ENCODE data around the gene GPR107. TPM values are rescaled to one million over a fixed set of nuclear protein-coding genes. Genes with fewer than 3 reads are reported as not detected.

Gene GPR107
- total RNA-seq, 4 donors from 2014 or later = 19.9 to 34.7 (median 30.8) TPM

DNA sequence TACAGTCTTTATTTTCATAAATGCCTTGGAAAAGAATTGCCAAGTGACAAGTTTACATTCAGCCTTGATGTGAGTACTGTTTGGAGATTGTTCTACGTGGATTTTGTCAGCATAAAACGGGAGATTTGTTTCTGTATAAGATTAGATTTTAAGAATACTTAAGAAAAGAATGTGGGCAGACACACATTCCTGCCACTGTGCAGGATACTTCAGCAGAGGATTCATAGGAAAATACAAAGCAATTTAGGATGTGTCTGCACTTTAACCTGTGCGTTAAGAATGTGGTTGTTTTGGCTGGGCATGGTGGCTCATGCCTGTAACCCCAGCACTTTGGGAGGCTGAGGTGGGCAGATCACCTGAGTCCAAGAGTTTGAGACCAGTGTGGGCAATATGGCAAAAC is 37.2 kb downstream of the GPR107 start:
- WGBS = 64% methylated on average over 3 of the region's 3 CpGs
- H3K36me3 ChIP-seq = peaks cover 12 to 88% (median 78%) of the 10 kb centered on the region in 4 donors
- H3K27ac ChIP-seq (replicated peaks in 1 of 4) = peak overlapping the region in 2 of 4 donors; percentile 1 to 39
- intact Hi-C loops (cut with DNase I) = no loop called here
- H3K4me3 ChIP-seq = no peak overlapping the region
- H3K4me1 ChIP-seq = no peaks in the 10 kb centered on the region
- DNase-seq (ENCODE audit: extremely low spot score) = no peak
- TF ChIP-seq POLR2AphosphoS5 (IDR thresholded peaks at IDR 0.05) (no peak), POLR2A (IDR thresholded peaks at IDR 0.05; ENCODE audit: low read depth) (no peak), EP300 (IDR thresholded peaks at IDR 0.05) (no peak)
- TF ChIP-seq, protein P1, sequence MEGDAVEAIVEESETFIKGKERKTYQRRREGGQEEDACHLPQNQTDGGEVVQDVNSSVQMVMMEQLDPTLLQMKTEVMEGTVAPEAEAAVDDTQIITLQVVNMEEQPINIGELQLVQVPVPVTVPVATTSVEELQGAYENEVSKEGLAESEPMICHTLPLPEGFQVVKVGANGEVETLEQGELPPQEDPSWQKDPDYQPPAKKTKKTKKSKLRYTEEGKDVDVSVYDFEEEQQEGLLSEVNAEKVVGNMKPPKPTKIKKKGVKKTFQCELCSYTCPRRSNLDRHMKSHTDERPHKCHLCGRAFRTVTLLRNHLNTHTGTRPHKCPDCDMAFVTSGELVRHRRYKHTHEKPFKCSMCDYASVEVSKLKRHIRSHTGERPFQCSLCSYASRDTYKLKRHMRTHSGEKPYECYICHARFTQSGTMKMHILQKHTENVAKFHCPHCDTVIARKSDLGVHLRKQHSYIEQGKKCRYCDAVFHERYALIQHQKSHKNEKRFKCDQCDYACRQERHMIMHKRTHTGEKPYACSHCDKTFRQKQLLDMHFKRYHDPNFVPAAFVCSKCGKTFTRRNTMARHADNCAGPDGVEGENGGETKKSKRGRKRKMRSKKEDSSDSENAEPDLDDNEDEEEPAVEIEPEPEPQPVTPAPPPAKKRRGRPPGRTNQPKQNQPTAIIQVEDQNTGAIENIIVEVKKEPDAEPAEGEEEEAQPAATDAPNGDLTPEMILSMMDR (IDR thresholded peaks at IDR 0.05) = peak in 1 of 3 experiments; percentile 33
- H3K9me3 ChIP-seq = no peaks in the 10 kb centered on the region
- H3K27me3 ChIP-seq = no peaks in the 10 kb centered on the region

DNA sequence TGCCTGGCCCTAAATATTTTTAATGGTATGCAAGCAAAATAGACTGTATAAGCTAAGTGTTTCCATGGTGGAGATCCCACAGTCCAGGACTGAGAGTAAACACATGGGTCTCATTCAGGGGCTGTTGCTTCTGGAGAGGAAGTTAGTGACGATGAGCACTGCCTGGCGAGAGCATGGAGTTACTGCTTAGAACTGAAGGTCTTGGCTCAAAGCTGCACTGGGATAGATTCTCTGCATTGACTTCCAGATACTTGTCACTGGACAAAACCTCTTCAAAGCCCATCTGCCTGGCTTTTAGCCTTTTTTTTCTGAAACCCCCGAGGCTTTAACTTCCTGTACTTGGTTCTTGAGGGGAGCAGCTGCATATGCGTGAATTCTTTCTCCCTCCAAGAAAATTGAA is 39.2 kb downstream of the GPR107 start:
- H3K27ac ChIP-seq (replicated peaks in 1 of 4) = no peak overlapping the region
- peaks cover 12 to 88% (median 81%) of the 10 kb centered on the region in 4 donors for H3K36me3 ChIP-seq
- intact Hi-C loops (cut with DNase I) = no loop called here
- 77% methylated on average over 4 of the region's 4 CpGs for WGBS
- no peaks in the 10 kb centered on the region for H3K9me3 ChIP-seq
- H3K4me3 ChIP-seq = no peak overlapping the region
- TF ChIP-seq POLR2AphosphoS5 (IDR thresholded peaks at IDR 0.05) = no peak
- no peak for TF ChIP-seq POLR2A (IDR thresholded peaks at IDR 0.05; ENCODE audit: low read depth)
- no peak for TF ChIP-seq EP300 (IDR thresholded peaks at IDR 0.05)
- TF ChIP-seq, protein P1 (IDR thresholded peaks at IDR 0.05) = no peak
- H3K27me3 ChIP-seq = no peaks in the 10 kb centered on the region
- no peaks in the 10 kb centered on the region for H3K4me1 ChIP-seq
- DNase-seq (ENCODE audit: extremely low spot score) = no peak

DNA sequence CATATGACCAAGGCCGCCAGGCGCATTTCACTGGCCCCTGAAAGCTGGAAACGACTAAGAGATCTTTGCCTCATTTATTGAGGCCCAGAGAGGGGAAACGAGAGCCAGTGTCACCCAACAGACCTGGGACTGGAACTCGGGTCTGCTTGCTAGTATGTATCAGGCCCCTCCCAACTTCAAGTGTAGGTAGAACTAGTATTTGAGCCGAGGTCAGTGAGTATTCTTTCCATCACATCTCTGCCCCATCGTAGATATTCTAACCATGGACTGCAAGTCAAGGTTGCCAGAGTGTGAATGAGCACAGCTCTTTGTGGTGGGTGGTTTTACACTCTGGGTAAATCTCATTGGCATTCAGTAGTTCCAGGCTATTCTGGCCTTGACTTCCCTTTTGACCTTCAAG is 42.2 kb downstream of the GPR107 start:
- no peak for DNase-seq (ENCODE audit: extremely low spot score)
- Histone ChIP-seq H3K9me3 (no peaks in the 10 kb centered on the region), H3K27ac (replicated peaks in 1 of 4) (no peak overlapping the region), H3K4me1 (no peaks in the 10 kb centered on the region), H3K27me3 (no peaks in the 10 kb centered on the region), H3K36me3 (peaks cover 20 to 99% (median 87%) of the 10 kb centered on the region in 4 donors), H3K4me3 (no peak overlapping the region)
- 86% methylated on average over 7 of the region's 7 CpGs for WGBS
- no peak for TF ChIP-seq POLR2AphosphoS5 (IDR thresholded peaks at IDR 0.05)
- TF ChIP-seq, protein P1 (IDR thresholded peaks at IDR 0.05) = no peak
- no peak for TF ChIP-seq POLR2A (IDR thresholded peaks at IDR 0.05; ENCODE audit: low read depth)
- no peak for TF ChIP-seq EP300 (IDR thresholded peaks at IDR 0.05)
- intact Hi-C loops (cut with DNase I) = loop anchor here (5.0 kb wide), 1 partner anchor 256 kb away; no protein-coding TSS in a partner anchor

DNA sequence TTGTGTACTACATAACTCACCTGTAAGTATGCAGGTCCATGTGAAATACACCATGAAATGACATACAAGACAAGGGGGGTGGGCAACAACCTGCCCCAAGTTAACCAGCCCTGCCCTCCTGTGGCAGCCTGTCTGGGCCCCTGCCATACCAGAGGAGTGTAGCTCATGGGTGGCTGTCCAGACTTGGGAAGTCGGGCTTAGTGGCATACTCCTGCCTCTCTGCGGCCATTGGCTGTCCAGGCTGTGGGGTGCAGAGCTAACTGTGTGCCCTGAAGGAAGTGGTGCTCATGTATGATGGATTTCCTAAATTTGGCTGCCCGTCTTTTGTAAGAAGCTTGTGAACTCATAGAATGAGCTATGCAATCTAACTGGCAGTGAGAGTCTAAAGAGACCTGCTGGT is 47.0 kb downstream of the GPR107 start:
- no peak overlapping the region for H3K4me3 ChIP-seq
- H3K27me3 ChIP-seq = no peaks in the 10 kb centered on the region
- 90% methylated on average over 3 of the region's 3 CpGs for WGBS
- TF ChIP-seq POLR2AphosphoS5 (IDR thresholded peaks at IDR 0.05) = no peak
- no peak for TF ChIP-seq EP300 (IDR thresholded peaks at IDR 0.05)
- TF ChIP-seq, protein P1 (IDR thresholded peaks at IDR 0.05) = no peak
- TF ChIP-seq POLR2A (IDR thresholded peaks at IDR 0.05; ENCODE audit: low read depth) = no peak
- H3K27ac ChIP-seq (replicated peaks in 1 of 4) = no peak overlapping the region
- no peaks in the 10 kb centered on the region for H3K9me3 ChIP-seq
- H3K36me3 ChIP-seq = peaks cover 23 to 98% (median 83%) of the 10 kb centered on the region in 4 donors
- intact Hi-C loops (cut with DNase I) = no loop called here
- peaks cover 0 to 14% (median 6%) of the 10 kb centered on the region in 4 donors for H3K4me1 ChIP-seq
- DNase-seq (ENCODE audit: extremely low spot score) = no peak

DNA sequence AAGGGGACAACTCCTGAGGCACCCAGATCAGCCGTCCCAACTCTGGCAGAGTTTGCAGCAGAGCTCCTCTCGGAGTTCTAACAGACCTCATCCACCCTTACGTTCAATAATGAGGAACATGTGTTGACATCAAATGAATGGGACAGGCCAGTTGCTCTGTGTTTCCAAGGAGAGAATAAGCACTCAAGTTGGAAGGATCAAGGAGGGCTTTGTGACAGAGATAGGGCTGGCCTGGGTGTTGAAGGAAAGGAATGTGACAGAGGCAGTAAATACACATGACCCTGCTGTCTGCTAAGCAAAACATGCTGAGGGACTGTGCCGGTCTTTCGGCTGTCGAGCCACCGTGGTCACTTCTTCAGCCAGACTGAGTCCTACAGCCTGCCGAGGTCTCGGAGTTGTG is 48.2 kb downstream of the GPR107 start:
- no peak for TF ChIP-seq EP300 (IDR thresholded peaks at IDR 0.05)
- TF ChIP-seq POLR2A (IDR thresholded peaks at IDR 0.05; ENCODE audit: low read depth) = no peak
- no peak for TF ChIP-seq POLR2AphosphoS5 (IDR thresholded peaks at IDR 0.05)
- TF ChIP-seq, protein P1 (IDR thresholded peaks at IDR 0.05) = no peak
- no peak for DNase-seq (ENCODE audit: extremely low spot score)
- Histone ChIP-seq H3K4me1 (peaks cover 0 to 17% (median 8%) of the 10 kb centered on the region in 4 donors), H3K9me3 (no peaks in the 10 kb centered on the region), H3K4me3 (no peak overlapping the region), H3K27me3 (no peaks in the 10 kb centered on the region), H3K36me3 (peaks cover 23 to 91% (median 80%) of the 10 kb centered on the region in 4 donors), H3K27ac (replicated peaks in 1 of 4) (peak overlapping the region in 3 of 4 donors; percentile 45 to 79 (median 57))
- WGBS = 76% methylated on average over 9 of the region's 9 CpGs
- intact Hi-C loops (cut with DNase I) = no loop called here

Data from esophagus muscularis mucosa (tissue), 4 donors.